Mesodermal cell (in vitro differentiated cells): ENCODE measurements around the gene AMHR2.

Experiments
- H3K27ac ChIP-seq: 2 replicates; pipeline ENCODE4 v1.7.0; 2013; ENCODE audit warnings: mild to moderate bottlenecking, low read depth, low read length, moderate library complexity; ENCODE audit not compliant: severe bottlenecking
- H3K36me3 ChIP-seq: 2 replicates; pipeline ENCODE4 v1.7.1; 2013; ENCODE audit warnings: mild to moderate bottlenecking, low read length, moderate library complexity; ENCODE audit not compliant: control insufficient read depth, insufficient read depth
- H3K4me1 ChIP-seq: one replicate; pipeline ENCODE4 v1.7.1; 2013; ENCODE audit warnings: mild to moderate bottlenecking, low read length; ENCODE audit not compliant: insufficient read depth, control insufficient read depth, poor library complexity, severe bottlenecking
- H3K4me3 ChIP-seq: 2 replicates; pipeline ENCODE4 v1.7.0; 2013; ENCODE audit warnings: low read length, control low read depth, mild to moderate bottlenecking; ENCODE audit not compliant: insufficient read depth, poor library complexity, severe bottlenecking; ENCODE audit errors: extremely low read depth
- H3K9me3 ChIP-seq: 2 replicates; pipeline ENCODE4 v1.7.1; 2013; ENCODE audit warnings: mild to moderate bottlenecking, low read length, moderate library complexity; ENCODE audit not compliant: control insufficient read depth
- WGBS, 2 experiments: methylation state at CpG; one replicate each; pipeline ENCODE4 v1.1.5; 2013; ENCODE audit warnings: missing lambda C conversion rate in 2 of 2; ENCODE audit not compliant: insufficient coverage in 2 of 2; 5-methylcytosine and 5-hydroxymethylcytosine counted together

Gene AMHR2

DNA sequence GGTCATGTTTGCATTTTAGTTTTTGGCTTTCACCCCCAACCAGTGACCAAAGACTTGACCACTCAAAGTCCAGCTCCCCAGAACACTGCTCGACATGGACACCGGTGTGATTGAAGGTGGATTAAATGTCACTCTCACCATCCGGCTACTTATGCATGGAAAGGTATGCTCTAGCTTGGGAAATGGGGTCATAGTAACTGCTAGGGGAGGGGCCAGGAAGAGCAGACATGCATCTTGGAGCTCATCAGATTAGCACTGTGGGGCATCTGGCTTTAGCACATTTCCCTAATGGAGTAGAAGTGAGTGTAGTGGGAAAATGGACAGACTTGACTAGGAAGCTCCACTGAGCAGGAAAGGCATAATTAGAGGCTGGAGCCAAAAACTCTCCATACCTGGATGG lies 31.1 kb downstream of the AMHR2 start:
- Histone ChIP-seq H3K4me3 (no peak overlapping the region), H3K27ac (no peak overlapping the region), H3K9me3 (no peaks in the 10 kb centered on the region), H3K36me3 (peaks cover 71% of the 10 kb centered on the region), H3K4me1 (peaks cover 6% of the 10 kb centered on the region)
- 87 to 94% methylated on average over 2 to 3 of the region's 3 CpGs for WGBS, 2 experiments

GRCh38 chr12:53456654-53457366 lies 33.2 kb downstream of the AMHR2 start:
- H3K36me3 ChIP-seq, result peaks cover 89% of the 10 kb centered on the region
- H3K4me1 ChIP-seq, result peaks cover 11% of the 10 kb centered on the region
- H3K9me3 ChIP-seq, result no peaks in the 10 kb centered on the region
- WGBS, 2 experiments, result 88 to 96% methylated on average over 3 to 4 of the region's 6 CpGs
- no peak overlapping the region for H3K4me3 ChIP-seq
- no peak overlapping the region for H3K27ac ChIP-seq

DNA sequence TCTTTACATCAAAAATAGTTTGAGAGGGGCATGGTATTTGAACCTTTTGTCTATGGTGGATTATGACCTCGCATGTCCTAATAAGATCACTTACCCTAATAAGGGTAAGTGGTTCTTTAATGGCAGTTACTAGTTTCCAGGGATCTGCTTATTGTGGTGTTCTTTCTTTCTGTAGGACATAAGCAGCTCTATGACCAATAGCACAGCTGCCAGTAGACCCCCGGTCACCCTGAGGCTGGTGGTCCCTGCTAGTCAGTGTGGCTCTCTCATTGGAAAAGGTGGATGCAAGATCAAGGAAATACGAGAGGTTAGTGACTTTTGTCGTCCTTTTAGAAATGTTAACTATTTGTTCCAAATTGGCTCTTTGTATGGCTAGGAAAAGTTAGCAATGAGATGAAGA lies 35.4 kb downstream of the AMHR2 start:
- Histone ChIP-seq H3K4me1 (peaks cover 11% of the 10 kb centered on the region), H3K9me3 (no peaks in the 10 kb centered on the region), H3K4me3 (no peak overlapping the region), H3K36me3 (peaks cover 98% of the 10 kb centered on the region), H3K27ac (no peak overlapping the region)
- 100% methylated on average over 3 of the region's 4 CpGs for WGBS, 2 experiments

GRCh38 chr12:53461059-53461458 lies 37.4 kb downstream of the AMHR2 start:
- WGBS, 2 experiments, result 95 to 100% methylated on average over 1 to 3 of the region's 3 CpGs
- Histone ChIP-seq H3K4me1 (peaks cover 13% of the 10 kb centered on the region), H3K4me3 (no peak overlapping the region), H3K9me3 (no peaks in the 10 kb centered on the region), H3K36me3 (peaks cover 98% of the 10 kb centered on the region), H3K27ac (no peak overlapping the region)

- 94 to 95% methylated on average over 6 to 8 of the region's 8 CpGs for WGBS, 2 experiments
- Histone ChIP-seq H3K27ac (no peak overlapping the region), H3K36me3 (peaks cover 98% of the 10 kb centered on the region), H3K4me1 (peaks cover 13% of the 10 kb centered on the region), H3K9me3 (no peaks in the 10 kb centered on the region), H3K4me3 (no peak overlapping the region)
Observed at GRCh38 chr12:53461591-53461990, 37.9 kb downstream of the AMHR2 start.

DNA sequence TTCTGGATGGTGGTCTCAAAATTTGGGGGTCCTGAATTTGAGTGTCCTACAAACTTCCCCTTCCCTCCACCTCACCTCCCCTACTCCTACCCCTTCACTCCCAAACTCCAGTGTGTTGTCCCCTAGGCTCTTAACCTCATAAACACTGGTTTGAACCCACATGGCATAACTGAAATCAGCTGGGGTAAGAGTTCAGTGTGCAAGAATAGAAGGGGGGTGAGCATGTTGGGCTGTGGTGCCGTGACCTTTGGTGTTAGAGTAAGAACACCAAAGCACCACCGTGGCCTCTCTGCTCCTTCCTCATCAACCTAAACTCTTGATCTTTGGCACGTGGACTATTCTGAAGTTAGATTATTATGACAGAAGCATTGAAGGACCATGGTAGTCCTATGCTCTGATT lies 39.3 kb downstream of the AMHR2 start:
- WGBS, 2 experiments, result 100% methylated on average over 2 of the region's 3 CpGs; no CpG with 5 or more reads in 1 of the 2 experiments
- H3K9me3 ChIP-seq, result no peaks in the 10 kb centered on the region
- no peak overlapping the region for H3K27ac ChIP-seq
- peaks cover 13% of the 10 kb centered on the region for H3K4me1 ChIP-seq
- peaks cover 98% of the 10 kb centered on the region for H3K36me3 ChIP-seq
- H3K4me3 ChIP-seq, result no peak overlapping the region

- H3K27ac ChIP-seq, result peak overlapping the region; percentile 8
- peaks cover 98% of the 10 kb centered on the region for H3K36me3 ChIP-seq
- H3K4me1 ChIP-seq, result peaks cover 13% of the 10 kb centered on the region
- no peak overlapping the region for H3K4me3 ChIP-seq
- 84 to 88% methylated on average over 3 to 4 of the region's 5 CpGs for WGBS, 2 experiments
- no peaks in the 10 kb centered on the region for H3K9me3 ChIP-seq
Observed at GRCh38 chr12:53463802-53464560, 40.3 kb downstream of the AMHR2 start.

- Histone ChIP-seq H3K36me3 (peaks cover 98% of the 10 kb centered on the region), H3K27ac (no peak overlapping the region)
Observed at GRCh38 chr12:53464685-53465418, 41.2 kb downstream of the AMHR2 start.

DNA sequence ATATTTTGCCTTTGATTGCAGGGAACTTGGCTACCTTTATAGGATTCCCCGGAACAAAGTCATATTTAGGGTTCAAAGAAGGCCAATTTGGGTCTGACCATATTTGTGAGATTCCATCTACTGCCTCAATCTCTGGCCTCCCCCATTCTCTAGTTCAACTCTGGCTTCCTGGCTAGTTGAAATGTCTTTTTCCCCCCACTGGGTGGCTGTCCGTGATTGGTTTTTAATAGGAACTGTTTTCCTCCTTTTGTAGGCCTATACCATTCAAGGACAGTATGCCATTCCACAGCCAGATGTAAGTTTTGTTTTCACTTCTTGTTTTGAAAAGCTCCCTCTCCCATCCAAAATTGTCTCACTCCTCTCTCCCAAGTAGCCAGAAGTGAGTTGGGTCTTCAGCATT lies 42.0 kb downstream of the AMHR2 start:
- H3K4me3 ChIP-seq, result no peak overlapping the region
- H3K4me1 ChIP-seq, result peaks cover 13% of the 10 kb centered on the region
- H3K27ac ChIP-seq, result no peak overlapping the region
- H3K36me3 ChIP-seq, result peaks cover 98% of the 10 kb centered on the region
- no peaks in the 10 kb centered on the region for H3K9me3 ChIP-seq
- WGBS, 2 experiments, result 100% methylated on average over 1 to 2 of the region's 2 CpGs

More at GRCh38 chr12:53464685-53465418, 41.2 kb downstream of the AMHR2 start:
- Histone ChIP-seq H3K9me3 (no peaks in the 10 kb centered on the region), H3K4me1 (peaks cover 13% of the 10 kb centered on the region), H3K4me3 (no peak overlapping the region)
- WGBS, 2 experiments, result 100% methylated on average over 11 of the region's 11 CpGs; no CpG with 5 or more reads in 1 of the 2 experiments

DNA sequence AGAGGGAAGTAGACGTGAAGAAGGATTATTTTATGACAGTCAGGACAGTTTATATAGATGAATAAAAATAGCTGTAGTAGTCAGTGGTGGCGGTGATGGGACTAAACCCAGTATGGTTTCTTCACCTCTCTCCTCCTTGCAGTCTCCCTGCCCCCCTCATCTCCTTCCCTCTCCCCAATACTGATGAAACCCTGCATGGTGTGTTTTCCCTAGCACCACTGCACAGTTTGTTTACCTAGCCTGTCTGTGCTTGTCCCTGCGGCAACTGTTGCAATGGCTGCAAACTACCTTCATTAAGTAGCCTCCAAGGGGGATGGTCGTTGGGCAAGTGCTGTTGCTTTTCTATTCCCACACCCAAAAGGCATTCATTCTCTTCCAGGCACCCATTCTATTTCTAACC lies 43.0 kb downstream of the AMHR2 start:
- Histone ChIP-seq H3K4me1 (peaks cover 8% of the 10 kb centered on the region), H3K4me3 (no peak overlapping the region), H3K27ac (no peak overlapping the region), H3K9me3 (no peaks in the 10 kb centered on the region), H3K36me3 (peaks cover 98% of the 10 kb centered on the region)
- 100% methylated on average over 2 of the region's 4 CpGs for WGBS, 2 experiments
